ENCODE data around the gene SLC7A7.

DNA sequence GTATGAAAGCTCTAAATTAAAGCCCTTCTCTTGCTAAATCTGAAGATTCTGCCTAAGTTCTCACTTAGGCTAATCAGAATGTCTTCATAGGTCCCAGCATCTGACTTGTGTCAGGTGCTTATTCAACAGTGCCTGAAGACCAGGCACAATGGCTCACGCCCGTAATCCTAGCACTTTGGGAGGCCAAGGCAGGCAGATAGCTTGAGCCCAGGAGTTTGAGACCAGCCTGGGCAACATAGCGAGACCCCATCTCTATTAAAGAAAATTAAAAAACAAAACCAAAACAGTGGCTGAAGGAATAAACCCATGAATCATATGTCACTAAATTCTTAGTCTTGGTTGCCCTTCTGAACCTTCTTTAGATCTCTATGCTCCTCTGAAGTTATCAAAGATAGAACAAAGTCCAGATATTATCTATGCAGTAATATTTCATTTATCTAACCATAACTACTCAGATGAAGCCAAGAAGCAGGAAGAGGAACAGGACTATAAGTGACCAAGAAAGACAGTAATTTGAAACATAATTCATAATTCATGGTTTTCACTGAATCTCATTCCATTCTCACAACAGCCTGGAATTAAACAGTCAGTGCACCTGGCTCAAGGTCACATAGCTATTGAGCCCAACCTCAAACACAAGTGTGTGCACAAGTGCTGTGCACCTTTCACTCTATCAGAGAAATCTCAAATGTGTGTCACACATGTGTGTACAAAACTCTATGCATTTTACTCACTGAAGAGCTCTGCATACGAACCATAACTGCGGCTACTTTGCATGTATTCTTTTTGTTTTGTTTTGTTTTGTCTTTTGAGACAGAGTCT is 6.6 kb downstream of the SLC7A7 start:
- TF ChIP-seq RNF2 (IDR thresholded peaks at IDR 0.05; ENCODE audit: borderline replicate concordance, low read depth): no peak
- TF ChIP-seq EP300 (IDR thresholded peaks at IDR 0.05): no peak
- TF ChIP-seq CEBPB (IDR thresholded peaks at IDR 0.05): no peak
- no peak for TF ChIP-seq CTCF (IDR thresholded peaks at IDR 0.05)
- no peak for TF ChIP-seq SREBF2 (IDR thresholded peaks at IDR 0.05)
- TF ChIP-seq ZC3H11A (IDR thresholded peaks at IDR 0.05): no peak
- TF ChIP-seq, protein P1, sequence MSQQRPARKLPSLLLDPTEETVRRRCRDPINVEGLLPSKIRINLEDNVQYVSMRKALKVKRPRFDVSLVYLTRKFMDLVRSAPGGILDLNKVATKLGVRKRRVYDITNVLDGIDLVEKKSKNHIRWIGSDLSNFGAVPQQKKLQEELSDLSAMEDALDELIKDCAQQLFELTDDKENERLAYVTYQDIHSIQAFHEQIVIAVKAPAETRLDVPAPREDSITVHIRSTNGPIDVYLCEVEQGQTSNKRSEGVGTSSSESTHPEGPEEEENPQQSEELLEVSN (IDR thresholded peaks at IDR 0.05; ENCODE audit: borderline replicate concordance, low read depth): no peak
- no peak for TF ChIP-seq POLR2A (IDR thresholded peaks at IDR 0.05; ENCODE audit: low read length)
- no peak for TF ChIP-seq RAD21 (conservative IDR thresholded peaks at IDR 0.05 in 1 of 2, IDR thresholded peaks at IDR 0.05 in 1 of 2)
